IPS-NIHi7 (cell line): ENCODE results near the gene CDH13.

Experiments used
- DNase-seq: peaks from one replicate; pipeline ENCODE4 v3.0.0; 2012; ENCODE audit warnings: mixed read lengths; ENCODE audit errors: extremely low spot score

The CDH13 gene

GRCh38 chr16:83353241-83353640 lies 726.5 kb downstream of the CDH13 start:
- DNase-seq = no peak

- DNase-seq = no peak
These were observed 727.2 kb downstream of the CDH13 start for GRCh38 chr16:83354015-83354414.

- no peak for DNase-seq
These were observed 728.9 kb downstream of the CDH13 start for GRCh38 chr16:83355570-83356218.

GRCh38 chr16:83356266-83356665 lies 729.5 kb downstream of the CDH13 start:
- peak; percentile 77 for DNase-seq

GRCh38 chr16:83356986-83357385 lies 730.2 kb downstream of the CDH13 start:
- no peak for DNase-seq

- DNase-seq = no peak
These were observed 736.8 kb downstream of the CDH13 start for GRCh38 chr16:83363521-83363920.

- DNase-seq = no peak
These were observed 738.4 kb downstream of the CDH13 start for GRCh38 chr16:83365166-83365565.

- no peak for DNase-seq
These were observed 739.5 kb downstream of the CDH13 start for GRCh38 chr16:83366228-83366627.

GRCh38 chr16:83374979-83375378 lies 748.2 kb downstream of the CDH13 start:
- no peak for DNase-seq

- no peak for DNase-seq
These were observed 763.0 kb downstream of the CDH13 start for GRCh38 chr16:83389751-83390150.

GRCh38 chr16:83390759-83391158 lies 764.0 kb downstream of the CDH13 start:
- peak; percentile 42 for DNase-seq

- DNase-seq = no peak
These were observed 766.0 kb downstream of the CDH13 start for GRCh38 chr16:83392743-83393142.

- no peak for DNase-seq
These were observed 766.6 kb downstream of the CDH13 start for GRCh38 chr16:83393196-83393981.

GRCh38 chr16:83397601-83398291 lies 771.0 kb downstream of the CDH13 start:
- DNase-seq = no peak

GRCh38 chr16:83400234-83400633 lies 773.5 kb downstream of the CDH13 start:
- peak; percentile 62 for DNase-seq

- DNase-seq = no peak
These were observed 775.5 kb downstream of the CDH13 start for GRCh38 chr16:83402160-83402814.

- DNase-seq = no peak
These were observed 776.2 kb downstream of the CDH13 start for GRCh38 chr16:83402967-83403366.

GRCh38 chr16:83403761-83404160 lies 777.0 kb downstream of the CDH13 start:
- DNase-seq = no peak

- no peak for DNase-seq
These were observed 777.5 kb downstream of the CDH13 start for GRCh38 chr16:83404261-83404660.

GRCh38 chr16:83407928-83408327 lies 781.2 kb downstream of the CDH13 start:
- no peak for DNase-seq

- no peak for DNase-seq
These were observed 782.6 kb downstream of the CDH13 start for GRCh38 chr16:83409347-83409746.

GRCh38 chr16:83418565-83418964 lies 791.8 kb downstream of the CDH13 start:
- DNase-seq = no peak
